ENCODE measurements around the gene AHCYL1. TPM values are rescaled to one million over a fixed set of nuclear protein-coding genes. Genes with fewer than 3 reads are reported as not detected.
"Not testable (repeated sequence)": the region's sequence is repeated elsewhere in the genome, so short reads cannot be mapped to it uniquely, and the experiment has no call there.

AHCYL1 gene
- total and polyA plus RNA-seq, 2 donors from 2014 or later = 103 to 125 TPM

GRCh38 chr1:110018396-110018795, 33.8 kb downstream of the AHCYL1 start:
- Histone ChIP-seq H3K36me3 (ENCODE audit: control insufficient read depth in 2 of 3, insufficient read depth in 3 of 3, low read length in 3 of 3) (peaks cover 30 to 86% (median 71%) of the 10 kb centered on the region in 3 donors), H3K27ac (ENCODE audit: low read depth in 2 of 2, low read length in 2 of 2) (no peak overlapping the region), H3K9ac (ENCODE audit: low read length in 3 of 3) (no peak overlapping the region), H3K9me3 (ENCODE audit: control insufficient read depth in 2 of 3, insufficient read depth in 1 of 3, low read length in 3 of 3) (no peaks in the 10 kb centered on the region), H3K4me1 (ENCODE audit: control insufficient read depth in 2 of 3, insufficient read depth in 2 of 3, low read depth in 1 of 3, low read length in 3 of 3) (no peaks in the 10 kb centered on the region), H3K4me3 (ENCODE audit: low read length in 3 of 3) (no peak overlapping the region), H3K27me3 (ENCODE audit: control insufficient read depth, insufficient read depth, low read length) (no peaks in the 10 kb centered on the region)
- intact Hi-C loops (cut with DNase I) = no loop called here
- DNase-seq (no peak), FAIRE-seq (no peak)
- TF ChIP-seq CTCF (IDR thresholded peaks at IDR 0.05; ENCODE audit: borderline replicate concordance, extremely low read depth, insufficient read depth) = no peak

- Histone ChIP-seq H3K36me3 (ENCODE audit: control insufficient read depth in 2 of 3, insufficient read depth in 3 of 3, low read length in 3 of 3) (peaks cover 27 to 84% (median 70%) of the 10 kb centered on the region in 3 donors), H3K4me3 (ENCODE audit: low read length in 3 of 3) (no peak overlapping the region), H3K9me3 (ENCODE audit: control insufficient read depth in 2 of 3, insufficient read depth in 1 of 3, low read length in 3 of 3) (no peaks in the 10 kb centered on the region), H3K27ac (ENCODE audit: low read depth in 2 of 2, low read length in 2 of 2) (no peak overlapping the region), H3K9ac (ENCODE audit: low read length in 3 of 3) (no peak overlapping the region), H3K4me1 (ENCODE audit: control insufficient read depth in 2 of 3, insufficient read depth in 2 of 3, low read depth in 1 of 3, low read length in 3 of 3) (no peaks in the 10 kb centered on the region), H3K27me3 (ENCODE audit: control insufficient read depth, insufficient read depth, low read length) (no peaks in the 10 kb centered on the region)
- no peak for DNase-seq
- intact Hi-C loops (cut with DNase I) = no loop called here
- no peak for TF ChIP-seq CTCF (IDR thresholded peaks at IDR 0.05; ENCODE audit: borderline replicate concordance, extremely low read depth, insufficient read depth)
- no peak for FAIRE-seq
Observed at GRCh38 chr1:110019770-110020169, 35.2 kb downstream of the AHCYL1 start.

- H3K4me3 ChIP-seq (ENCODE audit: low read length in 3 of 3) = no peak overlapping the region
- H3K36me3 ChIP-seq (ENCODE audit: control insufficient read depth in 2 of 3, insufficient read depth in 3 of 3, low read length in 3 of 3) = peaks cover 24 to 72% (median 57%) of the 10 kb centered on the region in 3 donors
- no peak overlapping the region for H3K9ac ChIP-seq (ENCODE audit: low read length in 3 of 3)
- intact Hi-C loops (cut with DNase I) = no loop called here
- H3K27me3 ChIP-seq (ENCODE audit: control insufficient read depth, insufficient read depth, low read length) = no peaks in the 10 kb centered on the region
- no peaks in the 10 kb centered on the region for H3K4me1 ChIP-seq (ENCODE audit: control insufficient read depth in 2 of 3, insufficient read depth in 2 of 3, low read depth in 1 of 3, low read length in 3 of 3)
- no peak overlapping the region for H3K27ac ChIP-seq (ENCODE audit: low read depth in 2 of 2, low read length in 2 of 2)
- FAIRE-seq (no peak), DNase-seq (no peak)
- TF ChIP-seq CTCF (IDR thresholded peaks at IDR 0.05; ENCODE audit: borderline replicate concordance, extremely low read depth, insufficient read depth) = no peak
- no peaks in the 10 kb centered on the region for H3K9me3 ChIP-seq (ENCODE audit: control insufficient read depth in 2 of 3, insufficient read depth in 1 of 3, low read length in 3 of 3)
Observed at GRCh38 chr1:110021285-110021684, 36.7 kb downstream of the AHCYL1 start.

- Histone ChIP-seq H3K4me1 (ENCODE audit: control insufficient read depth in 2 of 3, insufficient read depth in 2 of 3, low read depth in 1 of 3, low read length in 3 of 3) (no peaks in the 10 kb centered on the region), H3K4me3 (ENCODE audit: low read length in 3 of 3) (no peak overlapping the region), H3K9me3 (ENCODE audit: control insufficient read depth in 2 of 3, insufficient read depth in 1 of 3, low read length in 3 of 3) (no peaks in the 10 kb centered on the region), H3K27ac (ENCODE audit: low read depth in 2 of 2, low read length in 2 of 2) (no peak overlapping the region), H3K36me3 (ENCODE audit: control insufficient read depth in 2 of 3, insufficient read depth in 3 of 3, low read length in 3 of 3) (peaks cover 7 to 39% (median 28%) of the 10 kb centered on the region in 3 donors), H3K9ac (ENCODE audit: low read length in 3 of 3) (no peak overlapping the region), H3K27me3 (ENCODE audit: control insufficient read depth, insufficient read depth, low read length) (no peaks in the 10 kb centered on the region)
- intact Hi-C loops (cut with DNase I) = no loop called here
- TF ChIP-seq CTCF (IDR thresholded peaks at IDR 0.05; ENCODE audit: borderline replicate concordance, extremely low read depth, insufficient read depth) = no peak
- DNase-seq = no peak
- no peak for FAIRE-seq
Observed at GRCh38 chr1:110024613-110025012, 40.0 kb downstream of the AHCYL1 start.

GRCh38 chr1:110030687-110031086, 46.1 kb downstream of the AHCYL1 start:
- H3K9me3 ChIP-seq (ENCODE audit: control insufficient read depth in 2 of 3, insufficient read depth in 1 of 3, low read length in 3 of 3); H3K27me3 ChIP-seq (ENCODE audit: control insufficient read depth, insufficient read depth, low read length); H3K9ac ChIP-seq (ENCODE audit: low read length in 3 of 3); H3K27ac ChIP-seq (ENCODE audit: low read depth in 2 of 2, low read length in 2 of 2); intact Hi-C loops (cut with DNase I); FAIRE-seq; H3K36me3 ChIP-seq (ENCODE audit: control insufficient read depth in 2 of 3, insufficient read depth in 3 of 3, low read length in 3 of 3); DNase-seq; H3K4me1 ChIP-seq (ENCODE audit: control insufficient read depth in 2 of 3, insufficient read depth in 2 of 3, low read depth in 1 of 3, low read length in 3 of 3): not testable (repeated sequence)
- H3K4me3 ChIP-seq (ENCODE audit: low read length in 3 of 3) = peak overlapping the region in 1 of 3 donors; percentile 10

All from kidney (tissue), 14 donors.